ENCODE measurements around the gene SLC22A23.
"Not testable (repeated sequence)": the region's sequence is repeated elsewhere in the genome, so short reads cannot be mapped to it uniquely, and the experiment has no call there.

The SLC22A23 gene

GRCh38 chr6:3403238-3404173 lies 53.3 kb downstream of the SLC22A23 start:
- DNase-seq: no peak

GRCh38 chr6:3402310-3403237 lies 54.3 kb downstream of the SLC22A23 start:
- no peak for DNase-seq

- no peak for DNase-seq
Observed at GRCh38 chr6:3400162-3400561, 56.7 kb downstream of the SLC22A23 start.

GRCh38 chr6:3398755-3399696 lies 57.8 kb downstream of the SLC22A23 start:
- DNase-seq: no peak

- DNase-seq: no peak
Observed at GRCh38 chr6:3398165-3398562, 58.7 kb downstream of the SLC22A23 start.

- DNase-seq: no peak
Observed at GRCh38 chr6:3397229-3398164, 59.4 kb downstream of the SLC22A23 start.

GRCh38 chr6:3396503-3397180 lies 60.2 kb downstream of the SLC22A23 start:
- no peak for DNase-seq

- no peak for DNase-seq
Observed at GRCh38 chr6:3394671-3395070, 62.2 kb downstream of the SLC22A23 start.

GRCh38 chr6:3393836-3394202 lies 63.0 kb downstream of the SLC22A23 start:
- no peak for DNase-seq

- no peak for DNase-seq
Observed at GRCh38 chr6:3392930-3393835, 63.7 kb downstream of the SLC22A23 start.

- DNase-seq: no peak
Observed at GRCh38 chr6:3391902-3392458, 64.9 kb downstream of the SLC22A23 start.

GRCh38 chr6:3390698-3391097 lies 66.2 kb downstream of the SLC22A23 start:
- DNase-seq: no peak

GRCh38 chr6:3389390-3390167 lies 67.3 kb downstream of the SLC22A23 start:
- no peak for DNase-seq

GRCh38 chr6:3388786-3389185 lies 68.1 kb downstream of the SLC22A23 start:
- DNase-seq: no peak

GRCh38 chr6:3386374-3386857 lies 70.4 kb downstream of the SLC22A23 start:
- no peak for DNase-seq

- no peak for DNase-seq
Observed at GRCh38 chr6:3385660-3386151, 71.1 kb downstream of the SLC22A23 start.

- not testable (repeated sequence) for DNase-seq
Observed at GRCh38 chr6:3385181-3385580, 71.7 kb downstream of the SLC22A23 start.

Data from activated CD4-positive, CD25-positive, alpha-beta regulatory T cell treated with anti-CD3 and anti-CD28 coated beads, Interleukin-2, amount 50 U/mL, for 72 hours (primary cell).